Mesodermal cell (in vitro differentiated cells): ENCODE results near the gene RNF150.

ENCODE experiments used
- H3K27ac ChIP-seq: 2 replicates; pipeline ENCODE4 v1.7.0; 2013; ENCODE audit warnings: mild to moderate bottlenecking, low read depth, low read length, moderate library complexity; ENCODE audit not compliant: severe bottlenecking
- H3K36me3 ChIP-seq: 2 replicates; pipeline ENCODE4 v1.7.1; 2013; ENCODE audit warnings: mild to moderate bottlenecking, low read length, moderate library complexity; ENCODE audit not compliant: control insufficient read depth, insufficient read depth
- H3K4me1 ChIP-seq: one replicate; pipeline ENCODE4 v1.7.1; 2013; ENCODE audit warnings: mild to moderate bottlenecking, low read length; ENCODE audit not compliant: insufficient read depth, control insufficient read depth, poor library complexity, severe bottlenecking
- H3K4me3 ChIP-seq: 2 replicates; pipeline ENCODE4 v1.7.0; 2013; ENCODE audit warnings: low read length, control low read depth, mild to moderate bottlenecking; ENCODE audit not compliant: insufficient read depth, poor library complexity, severe bottlenecking; ENCODE audit errors: extremely low read depth
- H3K9me3 ChIP-seq: 2 replicates; pipeline ENCODE4 v1.7.1; 2013; ENCODE audit warnings: mild to moderate bottlenecking, low read length, moderate library complexity; ENCODE audit not compliant: control insufficient read depth
- WGBS, 2 experiments: methylation state at CpG; one replicate each; pipeline ENCODE4 v1.1.5; 2013; ENCODE audit warnings: missing lambda C conversion rate in 2 of 2; ENCODE audit not compliant: insufficient coverage in 2 of 2; 5-methylcytosine and 5-hydroxymethylcytosine counted together

Gene RNF150

GRCh38 chr4:140944199-140944515, 189.1 kb downstream of the RNF150 start:
- Histone ChIP-seq H3K9me3 (no peaks in the 10 kb centered on the region), H3K36me3 (no peaks in the 10 kb centered on the region), H3K4me3 (no peak overlapping the region), H3K4me1 (no peaks in the 10 kb centered on the region), H3K27ac (no peak overlapping the region)
- WGBS, 2 experiments = 77% methylated on average over 2 of the region's 2 CpGs; no CpG with 5 or more reads in 1 of the 2 experiments

- H3K36me3 ChIP-seq = no peaks in the 10 kb centered on the region
- no peak overlapping the region for H3K4me3 ChIP-seq
- H3K9me3 ChIP-seq = no peaks in the 10 kb centered on the region
- no peak overlapping the region for H3K27ac ChIP-seq
- 100% methylated on average over 1 of the region's 3 CpGs; no CpG with 5 or more reads in 1 of the 2 experiments for WGBS, 2 experiments
- no peaks in the 10 kb centered on the region for H3K4me1 ChIP-seq
Observed at GRCh38 chr4:140943486-140944198, 189.6 kb downstream of the RNF150 start.

- Histone ChIP-seq H3K36me3 (no peaks in the 10 kb centered on the region), H3K4me3 (no peak overlapping the region), H3K4me1 (no peaks in the 10 kb centered on the region), H3K9me3 (no peaks in the 10 kb centered on the region), H3K27ac (no peak overlapping the region)
- 100% methylated on average over 2 of the region's 2 CpGs for WGBS, 2 experiments
Observed at GRCh38 chr4:140940589-140940988, 192.7 kb downstream of the RNF150 start.

GRCh38 chr4:140937866-140938265, 195.4 kb downstream of the RNF150 start:
- Histone ChIP-seq H3K4me3 (no peak overlapping the region), H3K36me3 (no peaks in the 10 kb centered on the region), H3K27ac (no peak overlapping the region), H3K4me1 (no peaks in the 10 kb centered on the region), H3K9me3 (no peaks in the 10 kb centered on the region)
- 92 to 100% methylated on average over 3 to 4 of the region's 6 CpGs for WGBS, 2 experiments

- no peak overlapping the region for H3K4me3 ChIP-seq
- H3K9me3 ChIP-seq = no peaks in the 10 kb centered on the region
- H3K27ac ChIP-seq = no peak overlapping the region
- H3K4me1 ChIP-seq = no peaks in the 10 kb centered on the region
- WGBS, 2 experiments = 81 to 83% methylated on average over 3 of the region's 4 CpGs
- no peaks in the 10 kb centered on the region for H3K36me3 ChIP-seq
Observed at GRCh38 chr4:140935254-140935653, 198.0 kb downstream of the RNF150 start.

- H3K9me3 ChIP-seq = no peaks in the 10 kb centered on the region
- H3K27ac ChIP-seq = no peak overlapping the region
- H3K4me3 ChIP-seq = no peak overlapping the region
- H3K36me3 ChIP-seq = no peaks in the 10 kb centered on the region
- no CpG with 5 or more reads among the region's 2 CpGs for WGBS, 2 experiments
- no peaks in the 10 kb centered on the region for H3K4me1 ChIP-seq
Observed at GRCh38 chr4:140932501-140933045, 200.7 kb downstream of the RNF150 start.

GRCh38 chr4:140931911-140932310, 201.4 kb downstream of the RNF150 start:
- Histone ChIP-seq H3K27ac (no peak overlapping the region), H3K9me3 (no peaks in the 10 kb centered on the region), H3K36me3 (no peaks in the 10 kb centered on the region), H3K4me3 (no peak overlapping the region), H3K4me1 (peaks cover under 1% of the 10 kb centered on the region)
- WGBS, 2 experiments = no CpG with 5 or more reads among the region's 2 CpGs

- Histone ChIP-seq H3K36me3 (no peaks in the 10 kb centered on the region), H3K27ac (no peak overlapping the region), H3K9me3 (no peaks in the 10 kb centered on the region), H3K4me1 (peaks cover 7% of the 10 kb centered on the region), H3K4me3 (no peak overlapping the region)
- WGBS, 2 experiments = 94 to 97% methylated on average over 7 of the region's 7 CpGs
Observed at GRCh38 chr4:140930557-140930956, 202.7 kb downstream of the RNF150 start.

- WGBS, 2 experiments = 91 to 100% methylated on average over 2 of the region's 3 CpGs
- H3K27ac ChIP-seq = no peak overlapping the region
- H3K4me3 ChIP-seq = no peak overlapping the region
Observed at GRCh38 chr4:140930011-140930410, 203.3 kb downstream of the RNF150 start.

GRCh38 chr4:140928880-140929279, 204.4 kb downstream of the RNF150 start:
- Histone ChIP-seq H3K9me3 (no peaks in the 10 kb centered on the region), H3K27ac (no peak overlapping the region), H3K4me3 (no peak overlapping the region), H3K4me1 (peaks cover 7% of the 10 kb centered on the region), H3K36me3 (no peaks in the 10 kb centered on the region)
- WGBS, 2 experiments = 29 to 58% methylated on average over 2 to 3 of the region's 3 CpGs

More at GRCh38 chr4:140930011-140930410, 203.3 kb downstream of the RNF150 start:
- Histone ChIP-seq H3K36me3 (no peaks in the 10 kb centered on the region), H3K4me1 (peaks cover 7% of the 10 kb centered on the region), H3K9me3 (no peaks in the 10 kb centered on the region)

- Histone ChIP-seq H3K36me3 (no peaks in the 10 kb centered on the region), H3K27ac (no peak overlapping the region), H3K4me1 (peaks cover 7% of the 10 kb centered on the region), H3K4me3 (no peak overlapping the region), H3K9me3 (no peaks in the 10 kb centered on the region)
- 50 to 92% methylated on average over 1 to 2 of the region's 2 CpGs for WGBS, 2 experiments
Observed at GRCh38 chr4:140926672-140927071, 206.6 kb downstream of the RNF150 start.
